Activated CD8-positive, alpha-beta memory T cell treated with anti-CD3 and anti-CD28 coated beads, Interleukin-2, amount 50 U/mL, for 1 hour (primary cell): Measurements from ENCODE around the gene DHX30.
"Not testable (repeated sequence)": the region's sequence is repeated elsewhere in the genome, so short reads cannot be mapped to it uniquely, and the experiment has no call there.

Source experiments
- DNase-seq: peaks from one replicate; pipeline ENCODE4 v3.0.0-alpha.2; 2020; ENCODE audit errors: extremely low read depth

DHX30 gene

DNA sequence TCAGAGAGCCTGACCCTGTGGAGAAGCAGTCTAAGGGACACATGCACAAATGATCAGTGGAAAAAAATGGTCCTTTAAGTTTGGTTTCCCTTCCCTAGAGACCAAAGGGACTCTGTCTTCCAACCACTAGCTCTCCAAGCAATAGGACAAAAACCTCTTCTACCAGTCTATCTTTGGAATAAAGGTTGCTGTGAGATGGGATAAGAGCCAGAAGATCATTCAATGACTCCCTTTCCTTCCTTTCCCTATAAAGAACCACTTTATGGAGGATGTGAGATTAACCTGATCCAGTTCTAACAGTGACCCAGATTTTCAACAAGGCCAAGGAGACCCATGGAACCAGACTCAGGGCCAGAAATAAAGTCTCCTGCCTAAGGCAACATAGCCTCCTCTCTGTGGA lies 74.8 kb downstream of the DHX30 start:
- no peak for DNase-seq

DNA sequence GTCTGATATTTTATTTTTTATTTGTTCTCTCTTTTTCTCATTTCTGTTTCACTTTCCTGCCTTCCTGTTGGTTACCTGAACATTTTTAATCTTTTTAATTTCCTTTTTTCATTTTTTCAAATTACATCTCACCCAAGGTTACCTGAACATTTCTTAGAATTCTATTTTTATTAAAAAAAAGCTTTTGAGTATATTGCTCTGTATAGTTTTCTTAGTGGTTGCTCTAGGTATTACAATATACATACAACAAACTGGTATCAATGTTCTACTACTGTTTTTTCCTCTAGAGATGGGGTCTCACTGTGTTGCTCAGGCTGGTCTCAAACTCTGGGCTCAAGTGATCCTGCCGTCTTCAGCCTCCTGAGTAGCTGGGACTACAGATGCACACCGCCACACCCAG lies 79.4 kb downstream of the DHX30 start:
- no peak for DNase-seq

DNA sequence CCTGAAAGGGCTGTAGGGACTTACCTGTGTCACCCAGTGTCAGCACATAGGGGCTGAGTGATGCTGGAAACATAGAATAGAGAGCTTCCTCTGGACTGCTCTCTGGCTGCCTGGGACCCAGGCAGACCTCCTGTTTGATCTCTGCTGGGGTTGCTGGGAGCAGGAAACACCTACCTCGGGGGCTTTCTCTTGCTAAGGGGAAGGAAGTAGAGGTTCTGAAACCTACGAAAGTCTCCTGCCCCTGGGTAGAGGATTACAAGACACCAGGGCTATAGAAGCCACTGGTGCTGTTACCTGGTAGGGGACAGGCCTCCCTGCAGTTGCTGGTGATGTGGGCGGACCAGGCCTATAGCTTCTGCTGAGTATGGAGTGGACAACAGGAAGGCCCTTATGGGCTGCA lies 81.7 kb downstream of the DHX30 start:
- DNase-seq: no peak

DNA sequence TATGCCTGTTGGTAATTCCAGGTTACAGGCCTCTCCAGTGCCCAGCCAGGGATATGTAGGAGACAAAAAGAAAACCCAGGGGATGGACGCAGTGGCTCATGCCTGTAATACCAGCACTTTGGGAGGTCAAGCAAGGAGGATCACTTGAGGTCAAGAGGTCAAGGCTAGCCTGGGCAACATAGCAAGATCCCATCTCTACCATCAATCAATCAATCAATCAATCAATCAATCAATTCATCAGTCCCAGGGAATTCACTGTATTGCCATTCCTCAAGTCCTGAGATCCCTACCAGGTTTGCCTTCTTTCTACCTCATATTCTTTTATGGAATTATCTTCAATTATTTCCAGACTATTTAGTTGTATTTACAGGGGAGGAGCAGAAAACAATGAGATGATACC lies 82.2 kb downstream of the DHX30 start:
- no peak for DNase-seq

DNA sequence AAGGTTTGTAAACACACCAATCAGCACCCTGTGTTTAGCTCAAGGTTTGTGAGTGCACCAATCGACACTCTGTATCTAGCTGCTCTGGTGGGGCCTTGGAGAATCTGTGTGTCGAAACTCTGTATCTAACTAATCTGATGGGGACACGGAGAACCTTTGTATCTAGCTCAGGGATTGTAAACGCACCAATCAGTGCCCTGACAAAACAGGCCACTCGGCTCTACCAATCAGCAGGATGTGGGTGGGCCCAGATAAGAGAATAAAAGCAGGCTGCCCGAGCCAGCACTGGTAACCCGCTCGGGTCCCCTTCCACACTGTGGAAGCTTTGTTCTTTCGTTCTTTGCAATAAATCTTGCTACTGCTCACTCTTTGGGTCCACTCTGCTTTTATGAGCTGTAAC lies 85.1 kb downstream of the DHX30 start:
- not testable (repeated sequence) for DNase-seq

DNA sequence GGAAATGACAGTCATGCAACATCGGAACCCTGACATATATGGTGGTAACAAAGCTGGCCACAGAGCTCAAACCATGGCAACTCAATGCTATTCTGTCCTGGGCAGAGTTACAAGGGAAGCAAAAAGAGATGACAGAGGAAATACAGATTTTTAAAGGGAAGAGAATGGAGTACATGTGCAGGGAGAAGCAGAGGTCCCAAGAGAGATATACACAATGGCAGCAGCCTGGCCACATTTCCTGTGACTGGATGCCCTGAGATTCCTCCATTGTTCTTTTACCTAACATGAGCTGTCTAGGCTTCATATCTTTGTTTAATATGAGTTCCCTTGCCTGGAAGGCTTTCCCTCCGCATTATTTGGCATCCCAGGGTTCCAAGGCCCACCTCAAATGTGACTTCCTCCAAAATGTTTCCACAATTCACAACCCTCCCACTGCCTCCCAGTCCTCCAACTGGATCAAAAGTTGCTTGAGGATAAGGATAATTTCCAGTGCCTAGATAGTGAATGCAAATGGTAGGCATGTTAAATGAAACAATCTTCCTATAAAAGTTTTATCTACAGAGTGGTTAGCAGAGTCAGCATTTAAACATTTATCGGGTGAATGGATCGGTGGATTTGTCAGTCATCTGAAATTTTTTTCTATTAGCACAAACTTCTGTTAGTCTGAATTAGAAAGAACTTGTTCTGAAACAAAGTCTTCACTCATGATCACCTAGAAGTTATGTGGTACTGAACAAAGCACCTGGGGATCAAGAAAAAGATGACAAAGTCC lies 86.2 kb downstream of the DHX30 start:
- DNase-seq: no peak

DNA sequence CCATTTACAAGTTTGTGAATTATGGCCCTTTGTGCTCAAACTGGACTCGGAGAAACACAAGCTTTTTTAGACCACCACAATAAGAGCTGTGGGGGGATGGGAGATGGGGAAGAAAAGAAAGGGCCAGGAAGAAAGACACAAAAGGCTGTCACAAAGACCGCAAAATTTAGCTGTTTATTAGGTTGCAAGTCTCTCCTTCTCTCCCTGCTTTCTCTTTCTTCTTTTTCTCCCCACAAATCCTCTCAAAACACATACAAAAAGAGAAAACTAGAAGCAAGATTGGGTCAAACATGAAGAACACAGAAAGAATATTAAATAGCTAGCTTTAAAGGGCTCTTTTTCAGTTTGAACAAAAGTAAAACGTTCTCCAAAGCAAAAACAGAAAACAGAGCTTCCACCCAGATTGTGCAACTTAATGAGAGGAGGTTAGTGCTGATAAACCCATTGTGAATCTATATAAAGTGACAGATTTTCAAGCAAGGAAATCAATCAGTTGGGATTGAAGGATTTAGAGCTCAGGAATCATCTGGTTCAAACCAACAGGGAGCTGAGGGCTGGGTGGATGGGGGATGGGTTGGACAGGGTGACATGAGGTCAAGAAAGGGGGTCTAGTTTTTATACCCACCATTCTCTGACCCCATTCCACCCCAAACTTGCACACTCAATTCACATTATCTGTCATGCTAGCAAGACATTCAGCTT lies 87.3 kb downstream of the DHX30 start:
- no peak for DNase-seq

DNA sequence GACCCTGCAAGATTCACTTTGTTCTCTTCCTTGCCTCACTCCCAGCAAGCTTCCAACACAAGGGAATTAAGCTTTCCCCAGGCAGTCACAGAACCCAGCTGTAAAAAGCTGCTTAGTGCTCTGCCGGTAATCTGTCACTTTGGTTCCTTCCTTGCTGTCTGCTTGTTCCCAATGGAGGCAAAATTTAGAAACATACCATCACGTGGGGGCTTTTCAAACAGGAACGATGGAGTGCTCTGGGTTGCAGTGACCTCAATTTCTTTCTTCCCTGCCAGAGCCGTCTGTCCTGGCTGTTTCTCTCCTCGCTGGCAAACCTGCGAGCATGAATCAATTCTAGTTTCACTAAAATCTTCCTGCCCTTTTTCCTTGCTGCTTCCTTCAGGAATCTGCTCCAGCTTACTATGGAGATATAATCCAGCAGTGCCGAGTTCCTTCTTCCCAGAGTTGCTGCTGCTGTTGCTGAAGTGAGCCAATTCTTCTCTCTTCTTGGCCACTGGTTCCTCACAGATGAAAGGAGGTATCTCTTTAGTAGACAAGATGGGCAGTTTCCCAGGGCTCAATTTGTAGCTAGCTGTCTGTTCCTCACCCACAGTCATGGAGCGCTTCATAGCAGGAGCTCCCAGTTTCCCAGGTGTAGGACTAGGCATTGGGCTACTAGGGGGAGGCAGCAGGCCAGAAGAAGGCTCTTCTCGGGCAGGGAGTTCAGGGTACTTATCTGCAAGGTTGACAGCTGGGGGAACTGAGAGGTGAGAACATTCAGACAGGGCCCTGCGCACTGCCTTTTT lies 88.1 kb downstream of the DHX30 start:
- DNase-seq: no peak

DNA sequence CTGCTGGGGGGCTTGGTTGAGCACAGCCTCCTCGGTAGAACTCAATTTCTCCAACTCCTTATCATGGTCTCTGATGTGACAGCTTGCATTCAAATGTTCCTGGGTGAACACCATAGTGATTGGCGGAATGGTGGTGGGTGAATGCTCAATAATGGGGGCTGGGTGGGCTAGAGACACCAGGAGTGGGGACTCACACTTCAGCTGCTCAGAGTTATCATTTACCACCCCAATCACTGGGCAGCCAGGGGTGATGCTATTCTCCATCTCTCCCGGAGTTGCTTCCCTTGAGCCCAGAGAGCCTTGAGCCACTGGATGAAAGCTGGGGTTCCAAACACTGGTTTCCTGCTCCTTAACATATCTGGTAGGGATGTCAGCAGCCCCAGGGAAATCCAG lies 88.7 kb downstream of the DHX30 start:
- no peak for DNase-seq

DNA sequence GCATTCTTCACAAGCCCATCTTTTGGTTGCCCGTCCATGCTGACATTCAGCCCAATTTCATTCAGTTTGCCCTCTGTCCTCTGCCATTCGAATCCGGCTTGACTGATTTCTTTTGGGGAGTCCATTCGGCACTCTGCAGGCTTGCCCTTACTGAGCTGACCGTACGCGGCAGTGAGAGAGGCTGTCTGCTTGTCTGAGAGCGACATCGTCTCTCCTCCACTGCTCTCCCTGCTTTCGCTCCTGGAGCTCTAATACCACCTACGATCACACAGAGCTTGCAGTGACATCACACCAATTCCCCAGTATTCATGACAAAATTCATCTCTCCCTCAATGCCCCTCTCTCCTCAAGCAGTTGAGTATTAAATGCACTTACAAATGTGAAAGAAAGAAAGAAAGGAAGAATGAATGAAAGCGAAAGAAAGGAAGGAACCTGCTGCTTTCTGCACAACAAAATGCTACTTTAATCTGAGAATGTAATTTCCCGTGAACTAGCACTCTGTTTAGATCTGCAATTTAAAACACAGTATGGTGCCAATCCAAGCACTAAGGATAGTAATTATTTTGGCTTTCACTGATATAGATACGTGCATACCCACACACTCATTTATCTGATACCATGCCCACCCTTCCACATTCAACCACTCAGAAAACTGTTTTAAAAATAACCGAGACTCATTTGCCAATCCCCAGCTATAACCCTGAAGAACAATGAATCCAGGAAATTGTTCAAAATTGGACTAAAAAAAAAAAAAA lies 89.5 kb downstream of the DHX30 start:
- DNase-seq: no peak

DNA sequence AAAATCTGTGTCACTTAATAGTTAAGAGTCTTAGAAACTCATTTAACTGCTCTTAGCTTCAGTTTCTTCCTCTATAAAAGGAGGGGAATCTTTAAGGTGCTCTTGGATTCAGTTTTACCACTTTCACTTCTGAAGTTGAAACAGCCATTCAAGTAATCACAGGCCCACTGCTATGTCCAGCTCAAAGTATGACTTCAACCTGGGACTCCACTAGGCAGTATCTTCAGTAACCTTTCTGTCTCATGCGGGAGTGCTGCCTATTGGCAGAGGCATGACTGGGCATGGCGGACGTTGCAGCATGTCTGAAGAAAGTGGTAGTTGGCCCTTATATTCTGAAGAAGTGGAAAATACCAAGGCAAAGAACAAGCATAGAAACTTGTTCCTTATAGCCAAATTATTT lies 92.3 kb downstream of the DHX30 start:
- no peak for DNase-seq

DNA sequence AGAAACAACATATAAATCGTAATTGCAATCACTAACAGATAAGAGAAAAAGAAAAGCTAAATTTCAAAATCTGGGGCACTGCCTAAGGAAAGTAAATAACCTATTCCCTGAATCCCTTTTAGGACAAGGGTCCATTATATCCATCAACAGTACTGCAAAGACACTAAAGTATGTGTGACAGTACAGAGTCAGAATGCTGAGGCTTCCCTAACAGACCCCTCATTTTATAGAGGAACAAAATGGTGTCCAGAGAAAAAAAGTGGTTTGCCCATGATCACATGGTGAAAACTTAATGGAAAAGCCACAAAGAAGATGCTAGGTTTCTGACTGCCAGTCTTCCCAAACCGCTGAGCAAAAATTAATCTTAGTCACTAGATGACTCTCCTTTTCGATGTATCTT lies 93.8 kb downstream of the DHX30 start:
- no peak for DNase-seq

DNA sequence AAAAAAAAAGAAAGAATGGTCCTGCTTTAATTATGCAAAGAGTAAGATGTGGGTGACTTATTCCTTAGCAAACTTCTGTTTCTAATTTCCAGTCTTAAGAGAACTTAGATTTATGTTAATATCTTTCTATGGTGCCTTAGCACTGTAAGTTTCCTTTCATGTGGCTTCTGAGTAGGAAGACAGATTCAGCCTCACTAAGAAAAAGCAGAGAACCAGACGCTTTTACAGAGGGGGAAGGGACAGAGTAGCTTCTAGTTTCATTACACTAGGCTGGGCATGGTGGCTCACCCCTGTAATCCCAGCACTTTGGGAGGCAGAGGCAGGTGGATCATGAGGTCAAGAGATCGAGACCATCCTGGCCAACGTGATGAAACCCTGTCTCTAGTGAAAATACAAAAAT lies 95.0 kb downstream of the DHX30 start:
- DNase-seq: no peak

DNA sequence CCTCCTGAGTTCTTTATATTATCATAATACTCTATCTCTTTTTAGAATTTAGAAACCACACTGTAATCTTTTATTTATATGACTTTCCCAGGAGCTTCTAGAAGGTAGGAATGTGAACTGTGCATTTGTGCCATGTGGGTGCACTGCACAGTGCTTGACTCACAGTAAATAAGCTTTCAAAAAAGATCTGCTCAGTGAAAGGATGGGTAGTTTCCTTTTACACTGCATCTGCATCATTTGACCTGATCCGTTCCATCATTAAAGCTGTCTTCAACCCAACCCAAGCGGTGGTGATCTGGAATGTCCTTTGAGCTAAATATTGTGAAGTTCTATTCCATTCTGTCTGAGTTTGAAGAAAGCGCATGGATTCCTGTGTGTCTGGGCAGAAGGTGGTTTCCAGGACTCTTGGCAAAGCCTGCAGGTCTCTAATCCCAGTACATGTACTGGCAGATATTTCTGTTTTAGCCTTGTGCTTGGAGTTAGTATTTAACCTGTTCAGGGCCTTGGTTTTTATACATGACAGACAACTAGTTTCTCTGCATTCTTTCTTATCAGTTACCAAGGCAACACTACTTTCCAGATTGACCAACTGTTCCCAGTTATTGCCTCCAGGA lies 96.7 kb downstream of the DHX30 start:
- DNase-seq: no peak
